Head of caudate nucleus (tissue), 42 donors: Measurements from ENCODE around the gene EMC8.
A peak's percentile ranks its signal among the peaks of the same experiment; 100 is the strongest.

ENCODE experiments used
- DNase-seq, 42 donors: peaks; one replicate each; pipeline versions ENCODE4 v3.0.0 to v3.0.0-alpha.2; 2020 to 2021; ENCODE audit warnings: mixed read lengths in 7 of 42
- intact Hi-C: fragments of 100-400 bp; cut with DNase I; formaldehyde crosslinking; loops from one replicate; pipeline ENCODE4 v1.15.0; 2022

The EMC8 gene

DNA sequence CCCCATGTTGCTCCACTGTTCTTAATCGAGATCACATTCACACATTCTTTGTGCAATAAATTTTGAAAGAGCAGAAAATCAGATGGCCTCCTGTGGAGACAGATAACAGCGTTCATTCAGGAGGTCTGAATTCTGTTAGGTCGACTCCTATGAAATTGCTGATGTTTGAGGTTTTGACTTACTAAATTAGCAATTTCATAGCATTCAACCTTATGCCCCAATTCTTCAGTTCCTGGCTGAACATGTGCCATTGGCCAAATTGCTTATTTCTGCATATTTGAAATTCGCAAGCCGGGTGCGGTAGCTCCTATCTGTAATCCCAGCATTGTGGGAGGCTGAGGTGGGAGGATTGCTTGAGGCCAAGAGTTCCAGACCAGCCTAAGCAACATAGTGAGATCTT lies 26.3 kb downstream of the EMC8 start:
- intact Hi-C loops, result no loop called here
- no peak for DNase-seq

DNA sequence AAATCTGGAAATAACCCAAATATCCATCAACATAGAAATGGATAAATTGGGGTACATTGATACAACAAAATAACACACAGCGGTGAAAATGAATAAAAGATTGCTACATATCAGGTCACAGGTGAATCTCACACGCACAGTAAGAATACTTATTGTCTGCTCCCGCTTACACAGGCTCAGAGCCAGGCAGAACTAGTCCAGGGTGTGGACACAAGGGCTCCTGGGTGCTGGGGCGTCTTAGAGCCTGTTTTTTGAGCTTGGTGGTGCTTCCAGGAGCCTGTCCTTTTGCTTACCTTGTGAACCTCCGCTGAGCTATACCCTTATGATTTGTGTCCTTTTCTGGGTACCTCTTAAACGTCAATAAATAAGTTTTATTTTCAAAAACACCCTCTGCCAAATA lies 28.6 kb downstream of the EMC8 start:
- intact Hi-C loops, result no loop called here

DNA sequence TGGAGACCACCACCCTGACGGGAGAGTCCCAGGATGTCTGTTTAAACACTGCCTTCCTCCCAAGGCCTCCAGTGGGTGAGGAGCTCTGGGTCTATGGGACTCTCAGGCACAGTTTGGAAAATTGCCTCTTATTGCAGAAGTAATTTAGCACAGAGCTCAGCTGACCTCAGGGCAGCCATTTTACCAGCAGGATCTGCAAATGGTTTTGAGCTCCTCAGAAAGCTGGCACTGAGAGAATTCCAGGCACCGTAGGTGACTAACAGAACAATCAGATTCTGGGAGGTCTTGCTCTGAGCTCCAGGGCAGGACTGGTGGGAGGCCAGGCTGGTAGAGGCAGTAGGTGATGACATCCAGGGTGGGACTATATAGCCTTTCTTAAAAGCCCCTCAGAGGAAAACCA lies 31.1 kb downstream of the EMC8 start:
- DNase-seq, result no peak
- intact Hi-C loops, result no loop called here

More for the DNA sequence above, 28.6 kb downstream of the EMC8 start:
- DNase-seq, result no peak

DNA sequence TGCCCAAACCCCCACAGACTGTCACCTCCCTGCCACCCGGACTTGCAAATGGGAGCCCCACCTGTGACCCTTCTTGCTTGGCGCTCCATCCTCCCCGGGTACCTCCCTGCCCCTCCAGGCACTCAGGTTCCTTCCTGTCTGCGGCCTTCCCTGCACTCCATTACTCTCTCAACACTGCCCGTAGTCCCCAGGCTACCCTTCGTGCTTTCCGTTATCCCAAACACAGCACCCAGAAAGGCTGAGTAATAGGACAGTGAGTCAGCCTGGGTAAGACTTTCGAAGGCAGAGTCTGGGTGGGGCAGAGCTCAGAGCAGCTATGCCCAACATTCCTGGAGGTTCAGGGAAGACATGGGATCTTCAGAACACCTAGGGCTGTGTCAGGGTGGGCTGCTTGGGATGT lies 31.8 kb downstream of the EMC8 start:
- intact Hi-C loops, result no loop called here
- DNase-seq, result peak in 23 of 42 donors; percentile 10 to 76 (median 40)

DNA sequence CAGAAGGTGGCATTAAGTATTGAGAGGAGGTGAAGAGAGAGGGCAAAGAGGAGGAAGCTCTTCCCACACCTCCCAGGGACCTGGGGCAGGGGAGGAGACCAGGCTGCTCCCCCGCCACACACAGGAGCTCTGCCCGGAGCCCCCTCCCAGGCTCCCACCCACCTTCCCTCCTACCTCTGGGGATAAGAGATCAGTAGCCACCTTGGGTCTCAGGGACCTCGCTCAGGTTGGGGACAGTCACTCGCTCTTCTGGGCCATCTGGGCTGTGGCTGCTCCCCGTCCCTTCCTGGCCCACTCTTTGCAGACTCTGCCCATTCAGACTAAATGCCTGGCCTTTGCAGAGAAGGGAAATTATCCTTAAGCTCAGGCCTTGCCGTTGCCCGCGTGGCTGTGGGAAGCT lies 33.6 kb downstream of the EMC8 start:
- no peak for DNase-seq
- intact Hi-C loops, result no loop called here

DNA sequence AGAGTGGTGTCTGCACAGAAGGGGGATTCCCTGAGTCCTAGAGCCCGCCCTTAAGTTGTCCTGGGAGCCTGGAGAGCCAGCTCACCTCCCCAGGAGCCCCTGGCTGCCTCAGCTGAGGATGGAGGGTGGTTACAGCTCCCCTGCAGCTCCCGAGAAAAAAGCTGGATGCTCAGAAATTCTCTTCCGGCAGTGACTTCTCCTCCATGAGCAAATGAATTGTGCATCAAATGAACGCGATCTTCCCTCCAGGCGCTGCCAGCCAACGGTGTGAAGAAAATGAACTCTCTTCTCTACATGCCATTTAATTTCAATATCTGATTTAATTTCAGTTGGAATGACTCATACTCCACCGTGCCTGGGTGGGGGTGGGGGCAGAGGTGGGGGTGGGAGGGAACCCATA lies 34.1 kb downstream of the EMC8 start:
- DNase-seq, result peak in 23 of 42 donors; percentile 14 to 64 (median 31)
- intact Hi-C loops, result no loop called here

DNA sequence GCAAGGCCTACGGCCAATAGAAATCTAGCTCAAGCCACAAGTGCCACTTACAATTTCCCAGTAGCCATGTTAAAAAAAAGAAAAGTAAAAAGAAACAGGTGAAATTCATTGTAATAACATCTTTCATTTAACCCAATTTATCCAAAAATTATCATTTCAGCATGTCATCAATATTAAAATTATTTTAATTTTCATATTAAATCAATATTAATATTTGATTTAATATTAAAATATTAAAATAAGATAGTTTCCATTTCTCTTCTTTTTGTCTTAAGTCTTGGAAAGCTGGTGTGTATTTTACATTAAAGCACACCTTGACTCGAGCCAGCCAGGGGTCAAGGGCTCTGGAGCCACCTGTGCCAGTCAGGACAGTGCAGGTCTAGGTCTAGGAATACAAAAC lies 35.7 kb downstream of the EMC8 start:
- no peak for DNase-seq
- intact Hi-C loops, result no loop called here

DNA sequence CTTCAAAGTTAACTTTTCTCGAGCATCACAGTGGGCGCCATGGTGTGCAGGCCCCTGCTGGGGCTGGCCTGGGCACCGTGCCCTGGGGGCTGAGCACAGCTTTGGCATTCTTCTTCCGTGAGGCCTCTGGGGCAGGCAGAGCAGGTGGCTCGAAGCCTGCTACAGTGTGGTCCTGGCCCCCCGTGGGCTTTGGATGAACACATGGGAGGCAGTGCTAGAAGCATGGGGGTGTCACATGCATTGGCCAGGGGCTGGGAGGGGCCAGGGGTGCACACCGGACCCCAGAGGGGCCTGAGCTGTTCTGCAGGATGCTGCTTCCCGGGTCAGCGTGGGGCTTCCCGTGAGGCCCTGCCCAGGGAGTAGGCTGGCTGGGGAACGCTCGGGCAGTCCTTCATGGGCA lies 36.4 kb downstream of the EMC8 start:
- DNase-seq, result no peak
- intact Hi-C loops, result no loop called here

DNA sequence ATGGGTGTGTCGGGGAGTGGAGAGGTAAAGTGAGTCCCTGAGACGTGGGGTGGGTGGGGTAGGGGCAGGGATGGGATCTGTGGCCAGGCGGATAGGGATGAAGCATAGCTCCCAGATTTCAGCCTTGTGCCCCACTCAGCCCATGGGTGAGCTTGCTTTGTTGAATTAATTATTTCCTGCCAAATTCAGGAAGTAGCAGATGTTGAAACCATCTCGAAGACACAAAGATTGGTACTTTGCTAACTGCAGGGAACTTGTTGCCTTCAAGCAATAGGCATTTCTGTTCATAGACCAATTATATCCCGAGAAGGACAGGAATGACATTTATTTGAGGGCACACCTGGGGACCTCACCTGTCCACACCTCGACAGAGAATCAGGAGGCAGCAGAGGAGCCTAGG lies 37.5 kb downstream of the EMC8 start:
- intact Hi-C loops, result no loop called here

DNA sequence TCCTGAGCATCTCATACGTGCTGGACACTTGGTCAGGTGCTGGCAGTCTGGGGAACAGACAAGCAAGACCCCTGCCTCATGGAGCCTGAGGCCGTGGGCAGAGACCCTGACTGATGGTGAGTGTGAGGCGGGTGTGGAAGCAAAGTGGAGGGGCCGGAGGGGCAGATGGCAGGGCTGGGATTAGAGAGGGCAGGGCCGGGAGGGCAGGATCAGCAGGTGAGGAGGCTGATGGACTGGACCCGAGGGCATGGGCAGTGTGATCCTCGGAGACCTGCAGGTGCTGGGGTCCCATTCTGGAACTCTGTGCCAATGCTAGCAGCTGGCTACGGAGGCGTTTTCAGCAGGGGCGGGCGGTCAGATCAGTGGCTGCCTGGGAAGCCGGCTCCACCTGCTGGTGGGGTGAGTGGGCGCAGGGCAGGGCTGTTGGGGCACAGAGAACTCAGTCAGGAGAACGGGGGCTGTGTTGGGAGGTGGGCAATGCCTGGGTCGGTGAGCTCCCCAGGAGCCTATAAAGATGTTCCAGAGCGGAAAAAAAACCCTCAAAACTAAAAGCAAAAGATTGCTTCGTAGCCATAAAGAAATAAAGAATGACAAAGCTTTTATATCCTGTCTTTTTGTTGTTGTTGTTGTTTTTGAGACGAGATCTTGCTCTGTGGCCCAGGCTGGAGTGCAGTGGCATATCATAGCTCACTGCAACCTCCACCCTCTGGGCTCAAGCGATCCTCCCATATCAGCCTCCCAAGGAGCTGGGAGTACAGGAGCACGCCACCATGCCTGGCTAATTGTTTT lies 39.5 kb downstream of the EMC8 start:
- no peak for DNase-seq
- intact Hi-C loops, result no loop called here

More for the DNA sequence above, 37.5 kb downstream of the EMC8 start:
- DNase-seq, result no peak

DNA sequence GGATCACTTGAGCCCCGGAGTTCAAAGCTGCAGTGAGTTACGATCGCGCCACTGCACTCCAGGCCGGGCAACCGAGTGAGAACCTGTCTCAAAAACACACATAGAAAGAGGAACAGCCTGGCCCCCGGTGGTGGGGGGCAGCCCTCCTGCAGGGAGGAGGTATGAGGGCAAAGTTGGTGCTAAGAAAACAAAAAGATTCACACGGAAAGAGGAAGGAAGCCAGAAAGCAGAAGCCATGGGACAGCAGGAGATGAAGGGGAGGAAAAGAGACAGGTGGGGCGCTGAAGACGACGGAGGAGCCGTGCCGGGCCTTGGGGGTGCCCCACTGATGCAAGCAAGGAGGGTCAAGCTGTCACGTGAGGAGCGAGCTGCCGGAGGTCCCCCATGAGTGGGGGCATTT lies 40.2 kb downstream of the EMC8 start:
- DNase-seq, result no peak
- intact Hi-C loops, result no loop called here

DNA sequence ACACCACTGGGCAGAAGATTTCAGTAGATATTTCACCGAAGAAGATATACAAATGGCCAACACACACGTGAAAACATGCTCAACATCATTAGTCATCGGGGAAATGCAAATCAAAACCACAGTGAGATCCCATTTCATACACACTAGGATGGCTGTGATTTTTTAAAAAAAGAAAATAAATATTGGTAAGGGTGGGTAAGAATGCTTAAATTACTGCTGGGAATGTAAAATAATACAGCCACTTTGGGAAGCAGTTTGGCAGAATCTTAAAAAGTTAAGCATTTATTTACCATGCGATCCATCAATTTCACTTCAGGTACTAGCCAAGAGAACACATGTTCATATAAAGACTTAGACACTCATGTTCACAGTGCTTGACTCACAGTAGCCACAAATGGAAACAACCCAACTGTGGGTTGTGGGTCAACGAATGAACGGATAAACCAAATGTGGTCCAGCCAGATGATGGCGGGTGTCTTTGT lies 42.0 kb downstream of the EMC8 start:
- no peak for DNase-seq
- intact Hi-C loops, result no loop called here

DNA sequence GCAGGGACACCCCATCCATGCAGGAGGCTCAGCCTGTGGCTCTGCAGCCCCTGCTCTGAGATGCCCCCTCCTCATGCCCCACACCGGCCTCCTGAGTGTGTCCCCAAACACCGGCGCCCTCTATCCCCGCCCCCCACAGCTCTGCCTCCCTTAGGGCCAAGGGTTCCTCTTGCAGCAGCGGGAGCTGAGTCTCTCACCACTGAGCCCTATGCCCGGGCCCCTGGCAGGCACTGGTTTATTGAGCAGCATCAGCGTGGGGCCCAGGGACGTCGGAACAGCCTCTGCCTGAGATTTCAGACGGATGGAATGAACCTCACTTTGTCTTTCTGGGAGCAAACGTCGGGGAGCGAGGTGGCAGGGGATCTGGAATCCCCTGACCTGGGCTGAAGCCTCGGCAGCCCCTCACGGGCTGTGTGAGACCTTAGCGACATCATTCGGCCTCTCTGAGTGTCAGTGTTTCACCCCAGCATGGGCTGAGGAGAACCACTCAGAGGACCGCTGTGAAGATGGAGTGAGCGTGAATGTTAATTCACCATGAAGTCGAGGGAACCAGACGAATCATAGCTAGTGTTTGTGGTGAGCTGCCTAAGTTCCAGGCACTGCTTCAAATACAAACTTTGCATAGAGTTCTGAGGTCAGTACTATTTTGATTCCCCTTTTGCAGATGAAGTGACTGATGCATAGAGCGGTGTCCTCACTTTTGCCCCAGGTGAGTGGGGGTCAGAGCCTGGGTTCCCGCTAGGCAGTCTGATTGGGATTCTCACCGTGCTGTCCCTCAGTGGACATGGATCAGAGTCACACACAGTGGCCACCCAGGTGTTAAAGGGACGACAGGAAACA lies 43.2 kb downstream of the EMC8 start:
- no peak for DNase-seq
- intact Hi-C loops, result no loop called here

DNA sequence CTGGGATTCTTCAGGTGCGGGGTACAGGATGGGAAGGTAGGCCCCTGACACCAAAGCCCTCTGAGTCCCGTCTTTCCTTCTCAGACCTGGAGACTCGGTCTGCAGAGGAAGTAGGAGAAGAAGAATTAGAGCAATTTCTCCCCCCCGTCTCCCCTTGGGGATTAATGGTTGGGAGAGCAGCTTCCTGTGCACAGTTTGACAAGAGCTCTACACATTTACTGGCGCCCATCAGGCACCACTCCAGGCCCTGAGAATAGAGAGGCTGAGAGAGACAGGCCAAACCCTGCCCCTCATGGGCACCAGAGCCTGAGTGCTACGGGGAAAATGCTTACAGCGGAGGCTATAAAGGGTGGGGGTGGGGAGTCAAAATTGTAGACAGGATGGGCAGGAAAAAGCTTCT lies 44.9 kb downstream of the EMC8 start:
- no peak for DNase-seq
- intact Hi-C loops, result no loop called here

DNA sequence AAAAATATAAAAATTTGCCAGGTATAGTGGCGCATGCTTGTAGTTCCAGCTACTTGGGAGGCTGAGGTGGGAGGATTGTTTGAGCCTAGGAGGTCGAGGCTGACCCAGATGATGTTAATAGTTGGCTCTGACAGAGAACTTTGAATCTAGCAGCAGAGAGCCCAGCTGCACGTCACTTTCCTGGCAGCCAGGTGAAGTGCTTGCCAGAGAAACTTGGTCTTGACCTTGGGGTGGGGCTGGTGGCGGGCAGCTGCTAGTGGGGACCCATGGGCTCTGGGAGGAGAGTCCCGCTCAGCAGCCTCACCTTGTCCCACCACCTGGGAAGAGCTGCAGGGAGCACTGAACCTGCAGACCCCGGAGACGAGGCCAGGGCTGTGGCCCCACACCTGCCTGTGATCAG lies 45.4 kb downstream of the EMC8 start:
- no peak for DNase-seq
- intact Hi-C loops, result no loop called here

DNA sequence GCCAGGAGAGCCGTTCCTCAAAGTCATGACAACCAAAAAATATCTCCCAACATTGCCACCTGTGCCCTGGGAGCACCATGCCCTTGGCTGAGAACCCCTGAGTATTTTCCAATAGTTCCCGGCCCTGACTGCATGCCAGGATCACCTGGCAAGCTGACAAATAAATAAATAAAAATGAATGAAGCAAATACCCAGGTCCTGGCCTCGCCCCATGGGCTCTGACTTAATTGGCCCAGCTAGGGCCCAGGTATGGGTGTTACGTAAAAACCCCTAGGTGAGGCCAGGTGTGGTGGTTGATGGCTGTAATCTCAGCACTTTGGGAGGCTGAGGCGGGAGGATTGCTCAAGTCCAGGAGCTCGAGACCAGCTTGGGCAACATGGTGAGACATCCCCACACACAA lies 45.8 kb downstream of the EMC8 start:
- intact Hi-C loops, result no loop called here
- no peak for DNase-seq

DNA sequence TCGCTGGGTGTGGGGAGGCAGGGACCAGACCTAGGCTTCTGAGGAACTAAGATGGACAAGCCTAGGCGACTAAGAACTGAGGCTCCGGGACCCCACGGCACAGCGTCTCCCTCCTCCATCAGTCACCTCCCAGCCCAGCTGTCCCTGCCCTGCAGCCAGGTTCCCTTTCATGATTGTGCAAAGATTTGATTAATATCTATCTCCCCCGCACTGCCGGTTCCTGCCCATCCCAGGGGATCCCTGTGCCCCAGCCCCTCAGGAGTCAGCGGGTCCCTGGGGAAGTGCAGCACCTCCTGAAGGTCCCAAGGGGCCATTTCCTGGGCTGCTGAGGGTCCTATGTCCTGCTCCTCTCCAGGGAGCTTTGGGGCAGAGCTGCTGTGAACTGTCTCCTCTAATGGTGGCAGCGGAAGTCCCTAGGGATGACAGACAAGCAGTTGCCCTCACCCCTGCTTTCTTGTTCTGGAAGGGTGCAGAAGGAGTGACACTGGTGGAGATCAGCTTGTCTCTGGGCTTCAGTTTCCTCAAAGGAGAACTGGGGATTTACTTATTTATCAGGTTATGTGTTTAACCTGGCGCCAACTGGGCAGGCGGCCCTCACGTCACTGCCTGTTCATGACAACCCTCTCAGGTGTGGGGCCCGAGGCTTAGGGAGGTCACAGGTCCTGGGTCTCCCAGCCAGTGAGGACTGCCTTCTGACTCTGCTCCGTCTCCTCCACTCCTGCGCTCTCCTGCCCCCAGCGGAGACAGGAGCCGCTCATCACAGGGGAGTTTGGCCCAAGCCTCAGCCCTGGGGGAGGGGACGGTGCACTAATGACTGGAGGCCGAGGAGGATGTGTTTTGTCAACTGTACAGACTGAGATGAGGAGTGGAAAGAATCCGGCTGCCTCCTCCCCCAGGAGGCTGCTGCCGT lies 46.6 kb downstream of the EMC8 start:
- intact Hi-C loops, result no loop called here
- DNase-seq, result no peak

DNA sequence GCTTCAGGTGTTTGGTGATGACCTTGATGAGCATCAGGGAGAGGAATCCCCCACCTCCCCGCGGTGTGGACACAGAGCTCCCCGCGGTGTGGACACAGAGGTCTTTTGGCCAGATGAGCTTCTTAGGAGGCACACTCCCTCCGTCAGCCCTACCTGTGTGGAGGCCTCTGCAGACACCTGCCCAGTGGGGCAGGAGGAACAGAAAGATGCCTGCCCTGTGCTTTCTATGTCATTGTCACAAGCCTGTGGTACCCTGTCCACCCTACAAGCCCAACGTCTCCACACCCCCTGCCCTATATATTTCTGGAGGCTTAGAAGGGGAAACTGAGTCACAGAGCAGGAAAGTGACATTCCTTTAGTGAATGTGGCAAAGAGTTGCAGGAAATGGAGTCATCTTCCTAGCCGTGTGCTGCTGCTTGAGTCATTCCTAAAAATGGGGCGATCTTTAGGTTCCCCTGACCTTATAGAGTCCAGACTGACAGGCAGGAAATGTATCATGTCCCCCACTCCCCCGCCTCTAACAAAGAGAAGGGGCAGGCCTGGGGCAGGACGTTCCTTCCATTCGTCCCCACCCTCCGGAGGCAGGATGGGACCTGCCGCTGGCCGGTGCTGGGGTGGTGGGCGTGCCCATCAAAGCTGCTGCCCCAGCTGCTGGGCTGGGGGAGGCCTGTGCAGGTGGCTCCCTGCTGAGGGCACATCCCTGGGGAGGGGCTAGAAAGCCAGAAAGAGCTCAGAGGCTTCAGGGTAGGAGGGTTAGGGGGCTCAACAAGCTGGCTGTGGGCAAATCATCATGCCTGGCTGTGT lies 47.4 kb downstream of the EMC8 start:
- intact Hi-C loops, result no loop called here
- no peak for DNase-seq
